SK-N-SH (cell line): ENCODE data around the gene DGKH. TPM values are rescaled to one million over a fixed set of nuclear protein-coding genes. Genes with fewer than 3 reads are reported as not detected.

Experiments
- CTCF ChIA-PET: fragments of 300-600, 350-600 bp; formaldehyde crosslinking; extraction: SDS; loops from one replicate; lab custom pipeline; 2021; lab: Yijun Ruan, JAX
- POLR2A ChIA-PET: fragments of 350-600 bp; sonication (Branson Sonifier 250); formaldehyde crosslinking; extraction: SDS; loops from one replicate; lab custom pipeline; 2020; ENCODE audit warnings: antibody characterized with exemption, inconsistent platforms; lab: Yijun Ruan, JAX
- DNase-seq: peaks from one replicate; pipeline ENCODE4 v3.0.0; 2012
- H2AFZ ChIP-seq: fragments of 200-600 bp; sonication (generic); 2 replicates; pipeline ENCODE4 v1.8.1; 2016; ENCODE audit warnings: antibody characterized with exemption, mild to moderate bottlenecking, low read depth
- H3F3A ChIP-seq: fragments of 200-600 bp; sonication (generic); replicated peaks from 2 replicates; pipeline ENCODE3; 2016; ENCODE audit warnings: antibody characterized with exemption, mild to moderate bottlenecking; ENCODE audit not compliant: insufficient read depth
- H3K27ac ChIP-seq, 2 experiments: fragments of 200-500 bp in 1 of 2; fragments of 200-600 bp in 1 of 2; sonication (Bioruptor generic) in 1 of 2; sonication (generic), shearing (Covaris generic) in 1 of 2; 2 replicates each; pipeline versions ENCODE4 v1.5.1 to v1.6.1; 2014 to 2016; ENCODE audit warnings: low read depth in 2 of 2, inconsistent platforms in 1 of 2, low read length in 1 of 2, mild to moderate bottlenecking in 1 of 2, mixed read lengths in 1 of 2
- H3K27me3 ChIP-seq: fragments of 200-600 bp; sonication (generic), shearing (Covaris generic); 2 replicates; pipeline ENCODE4 v1.6.1; 2016; ENCODE audit warnings: mixed run types; ENCODE audit not compliant: insufficient read depth
- H3K36me3 ChIP-seq, 2 experiments: fragments of 200-500 bp in 1 of 2; fragments of 200-600 bp in 1 of 2; sonication (Bioruptor generic) in 1 of 2; sonication (generic) in 1 of 2; replicated peaks in 1 of 2; 2 replicates each; pipeline versions ENCODE3 to v1.5.1; 2014 to 2016; ENCODE audit warnings: low read length in 1 of 2, mild to moderate bottlenecking in 1 of 2; ENCODE audit not compliant: insufficient read depth in 2 of 2, control insufficient read depth in 1 of 2
- H3K4me1 ChIP-seq, 2 experiments: fragments of 200-500 bp in 1 of 2; fragments of 200-600 bp in 1 of 2; sonication (Bioruptor generic) in 1 of 2; sonication (generic), shearing (Covaris generic) in 1 of 2; 2 replicates each; pipeline versions ENCODE4 v1.5.1 to v1.6.1; 2014 to 2016; ENCODE audit warnings: low read depth in 1 of 2, low read length in 1 of 2, mixed run types in 1 of 2; ENCODE audit not compliant: insufficient read depth in 2 of 2, control insufficient read depth in 1 of 2
- H3K4me2 ChIP-seq: fragments of 200-600 bp; sonication (generic), shearing (Covaris generic); 2 replicates; pipeline ENCODE4 v1.6.1; 2017; ENCODE audit warnings: mixed run types
- H3K4me3 ChIP-seq, 2 experiments: fragments of 200-500 bp in 1 of 2; fragments of 200-600 bp in 1 of 2; sonication (Bioruptor generic) in 1 of 2; sonication (generic), shearing (Covaris generic) in 1 of 2; 2 replicates each; pipeline versions ENCODE4 v1.5.1 to v1.8.1; 2014 to 2016; ENCODE audit warnings: low read depth in 2 of 2, inconsistent platforms in 1 of 2, low read length in 1 of 2, mild to moderate bottlenecking in 1 of 2, mixed read lengths in 1 of 2, moderate library complexity in 1 of 2
- H3K79me2 ChIP-seq: fragments of 200-600 bp; sonication (generic); 2 replicates; pipeline ENCODE4 v1.8.1; 2017; ENCODE audit warnings: mild to moderate bottlenecking; ENCODE audit not compliant: insufficient read depth
- H3K9ac ChIP-seq: fragments of 200-600 bp; sonication (generic); 2 replicates; pipeline ENCODE4 v1.6.1; 2017; ENCODE audit warnings: mixed run types
- H3K9me2 ChIP-seq: fragments of 200-600 bp; sonication (generic); 2 replicates; pipeline ENCODE4 v1.6.1; 2017; ENCODE audit warnings: mixed run types
- H3K9me3 ChIP-seq: fragments of 200-600 bp; sonication (generic); 2 replicates; pipeline ENCODE4 v1.6.1; 2017; ENCODE audit warnings: mixed run types, mild to moderate bottlenecking, moderate library complexity
- H4K20me1 ChIP-seq: fragments of 200-600 bp; sonication (generic); 2 replicates; pipeline ENCODE4 v1.6.1; 2017; ENCODE audit warnings: mild to moderate bottlenecking, mixed run types; ENCODE audit not compliant: insufficient read depth
- CHD2 ChIP-seq: fragments of 150-350 bp; IDR thresholded peaks from 2 replicates; pipeline ENCODE4 v1.6.1; 2018; ENCODE audit warnings: low read length; ENCODE audit not compliant: partially characterized antibody
- FOXJ3 ChIP-seq: sonication (generic); formaldehyde crosslinking; IDR thresholded peaks from 2 replicates; pipeline ENCODE4 v1.5.1; 2020; ENCODE audit warnings: mild to moderate bottlenecking, missing genetic modification reagents
- GABPA ChIP-seq: IDR thresholded peaks from 2 replicates; pipeline ENCODE4 v1.4.0; 2012; ENCODE audit warnings: low read depth, mild to moderate bottlenecking
- GATA2 ChIP-seq: sonication (generic); formaldehyde crosslinking; IDR thresholded peaks from 2 replicates; pipeline ENCODE4 v1.5.0; 2020; ENCODE audit warnings: mild to moderate bottlenecking, missing genetic modification reagents
- NRF1 ChIP-seq: IDR thresholded peaks from 2 replicates; pipeline ENCODE4 v1.6.1; 2012; ENCODE audit warnings: low read depth, mild to moderate bottlenecking, low read length
- POLR2AphosphoS5 ChIP-seq: IDR thresholded peaks from 2 replicates; pipeline ENCODE4 v1.6.1; 2012; ENCODE audit warnings: low read depth, low read length
- RCOR1 ChIP-seq: fragments of 150-350 bp; IDR thresholded peaks from 2 replicates; pipeline ENCODE4 v1.6.1; 2017; ENCODE audit warnings: antibody characterized with exemption, low read length
- RFX5 ChIP-seq: IDR thresholded peaks from 2 replicates; pipeline ENCODE4 v1.6.1; 2012; ENCODE audit warnings: mild to moderate bottlenecking, improper control_type of control experiment, low read length
- TAF1 ChIP-seq: IDR thresholded peaks from 2 replicates; pipeline ENCODE4 v1.6.1; 2012; ENCODE audit warnings: low read depth, mild to moderate bottlenecking, low read length, moderate library complexity, borderline replicate concordance
- TCF12 ChIP-seq: IDR thresholded peaks from 2 replicates; pipeline ENCODE4 v1.4.0; 2012
- TEAD4 ChIP-seq: IDR thresholded peaks from 2 replicates; pipeline ENCODE4 v1.4.0; 2012; ENCODE audit warnings: mild to moderate bottlenecking, borderline replicate concordance; ENCODE audit not compliant: insufficient read depth
- WGBS: methylation state at CpG from one replicate; pipeline ENCODE4 v1.1.6; 2017; ENCODE audit warnings: low lambda C conversion rate; 5-methylcytosine and 5-hydroxymethylcytosine counted together
- polyA plus RNA-seq, 3 experiments: library from polyadenylated mRNA; depleted of rRNA; stranded (reverse); fragments of >200 nt; gene quantifications; 2 replicates each; pipeline ENCODE4 v1.2.3, GENCODE V29; 2012
- TF ChIP-seq, protein P1 (sequence below): IDR thresholded peaks from 2 replicates; pipeline ENCODE4 v1.6.1; 2012; ENCODE audit warnings: mild to moderate bottlenecking, low read depth, low read length, moderate library complexity
- TF ChIP-seq, protein P2 (sequence below): fragments of 150-350 bp; IDR thresholded peaks from 2 replicates; pipeline ENCODE4 v1.6.1; 2017; ENCODE audit warnings: antibody characterized with exemption, low read length, low read depth, borderline replicate concordance
- TF ChIP-seq, protein P3 (sequence below): fragments of 200-600 bp; sonication (generic); IDR thresholded peaks from 2 replicates; pipeline ENCODE4 v1.6.1; 2017; ENCODE audit warnings: antibody characterized with exemption, mild to moderate bottlenecking, moderate library complexity

DGKH gene
- polyA plus RNA-seq, 1 of the 3 experiments (the other 2 are of a cell fraction) = 2.5 TPM

DNA sequence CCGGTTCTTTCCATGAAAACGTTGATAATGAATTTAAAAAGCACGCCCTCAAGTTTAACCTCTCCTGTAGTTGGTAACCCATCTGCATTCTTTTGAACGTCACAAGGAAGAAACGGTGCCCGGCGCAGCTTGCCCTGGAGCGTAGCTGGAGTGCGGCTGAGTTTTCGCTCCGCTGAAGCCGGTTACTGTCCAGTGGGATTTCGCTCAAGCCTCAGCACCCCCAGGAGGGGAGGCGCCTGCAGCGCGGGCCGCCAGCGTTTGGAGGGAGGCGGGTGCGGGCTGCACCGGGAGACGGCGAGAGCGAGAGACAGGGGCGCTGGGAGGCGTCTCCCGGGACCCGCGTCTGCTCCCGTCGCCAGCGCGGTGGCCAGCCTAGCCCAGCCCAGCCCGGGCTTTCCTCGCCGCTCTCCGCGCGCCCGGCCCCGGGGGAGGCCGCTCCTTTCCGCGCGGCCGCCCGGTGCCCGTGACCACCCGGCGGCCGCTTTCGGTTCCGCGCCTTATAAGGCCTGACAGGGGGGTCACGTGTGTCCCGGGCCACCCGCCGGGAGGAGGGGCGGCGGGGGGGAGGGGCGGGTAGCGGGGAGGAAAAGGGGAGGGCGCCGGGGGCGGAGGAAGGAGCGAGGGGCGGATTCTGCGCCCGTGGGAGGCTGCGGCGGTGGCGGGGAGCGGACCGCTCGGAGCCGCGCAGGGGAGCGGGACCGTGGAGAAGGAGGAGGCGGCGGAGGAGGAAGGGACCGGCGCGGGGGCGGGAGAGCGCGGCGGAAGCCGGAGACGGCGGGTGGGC lies 8.3 kb upstream of the DGKH start (continued):
- TF ChIP-seq, protein P1, sequence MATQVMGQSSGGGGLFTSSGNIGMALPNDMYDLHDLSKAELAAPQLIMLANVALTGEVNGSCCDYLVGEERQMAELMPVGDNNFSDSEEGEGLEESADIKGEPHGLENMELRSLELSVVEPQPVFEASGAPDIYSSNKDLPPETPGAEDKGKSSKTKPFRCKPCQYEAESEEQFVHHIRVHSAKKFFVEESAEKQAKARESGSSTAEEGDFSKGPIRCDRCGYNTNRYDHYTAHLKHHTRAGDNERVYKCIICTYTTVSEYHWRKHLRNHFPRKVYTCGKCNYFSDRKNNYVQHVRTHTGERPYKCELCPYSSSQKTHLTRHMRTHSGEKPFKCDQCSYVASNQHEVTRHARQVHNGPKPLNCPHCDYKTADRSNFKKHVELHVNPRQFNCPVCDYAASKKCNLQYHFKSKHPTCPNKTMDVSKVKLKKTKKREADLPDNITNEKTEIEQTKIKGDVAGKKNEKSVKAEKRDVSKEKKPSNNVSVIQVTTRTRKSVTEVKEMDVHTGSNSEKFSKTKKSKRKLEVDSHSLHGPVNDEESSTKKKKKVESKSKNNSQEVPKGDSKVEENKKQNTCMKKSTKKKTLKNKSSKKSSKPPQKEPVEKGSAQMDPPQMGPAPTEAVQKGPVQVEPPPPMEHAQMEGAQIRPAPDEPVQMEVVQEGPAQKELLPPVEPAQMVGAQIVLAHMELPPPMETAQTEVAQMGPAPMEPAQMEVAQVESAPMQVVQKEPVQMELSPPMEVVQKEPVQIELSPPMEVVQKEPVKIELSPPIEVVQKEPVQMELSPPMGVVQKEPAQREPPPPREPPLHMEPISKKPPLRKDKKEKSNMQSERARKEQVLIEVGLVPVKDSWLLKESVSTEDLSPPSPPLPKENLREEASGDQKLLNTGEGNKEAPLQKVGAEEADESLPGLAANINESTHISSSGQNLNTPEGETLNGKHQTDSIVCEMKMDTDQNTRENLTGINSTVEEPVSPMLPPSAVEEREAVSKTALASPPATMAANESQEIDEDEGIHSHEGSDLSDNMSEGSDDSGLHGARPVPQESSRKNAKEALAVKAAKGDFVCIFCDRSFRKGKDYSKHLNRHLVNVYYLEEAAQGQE = 0 out of 2 replicates have a peak, but pooled peaks have one; percentile 18
- TF ChIP-seq GABPA (no peak), FOXJ3 (CRISPR knock-in tag) (no peak), TAF1 (peak; percentile 59; the same call in 1 of the 2 replicates), TCF12 (0 out of 2 replicates have a peak, but pooled peaks have one; percentile 14), NRF1 (peak; percentile 33; the same call in 1 of the 2 replicates), RFX5 (no peak), RCOR1 (0 out of 2 replicates have a peak, but pooled peaks have one; percentile 24)
- TF ChIP-seq, protein P2, sequence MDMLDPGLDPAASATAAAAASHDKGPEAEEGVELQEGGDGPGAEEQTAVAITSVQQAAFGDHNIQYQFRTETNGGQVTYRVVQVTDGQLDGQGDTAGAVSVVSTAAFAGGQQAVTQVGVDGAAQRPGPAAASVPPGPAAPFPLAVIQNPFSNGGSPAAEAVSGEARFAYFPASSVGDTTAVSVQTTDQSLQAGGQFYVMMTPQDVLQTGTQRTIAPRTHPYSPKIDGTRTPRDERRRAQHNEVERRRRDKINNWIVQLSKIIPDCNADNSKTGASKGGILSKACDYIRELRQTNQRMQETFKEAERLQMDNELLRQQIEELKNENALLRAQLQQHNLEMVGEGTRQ = no peak

DNA sequence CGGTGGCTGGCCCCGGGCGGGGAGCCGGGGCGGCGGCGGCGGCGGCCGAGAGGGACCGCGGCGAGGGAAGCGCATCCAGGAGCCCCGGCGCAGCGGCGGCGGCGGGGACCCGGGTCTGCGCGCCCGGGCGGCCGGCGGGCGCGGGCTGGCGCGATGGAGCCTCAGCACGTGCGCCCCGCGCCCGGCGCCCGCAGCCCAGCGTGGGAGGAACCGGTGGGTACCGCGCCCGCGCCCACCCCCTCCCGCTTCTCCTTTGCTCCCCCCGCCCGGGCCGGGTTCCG lies 7.8 kb upstream of the DGKH start:
- peak overlapping the region; percentile 56 to 68; a peak in 3 of 4 replicates for H3K27ac ChIP-seq
- ChIA-PET POLR2A (no interaction called here), CTCF (interaction anchor here (0.6 to 3.9 kb wide), 3 partner anchors 77 to 374 kb away, joined by 3 to 17 read pairs (median 4); no protein-coding TSS in a partner anchor)
- H4K20me1 ChIP-seq = no peaks in the 10 kb centered on the region; the same call in 1 of the 2 replicates
- peak overlapping the region; percentile 93 for H3K4me2 ChIP-seq
- peaks cover 4 to 11% of the 10 kb centered on the region in 2 experiments; a peak in 2 of 4 replicates for H3K4me1 ChIP-seq
- H3K9me3 ChIP-seq = no peaks in the 10 kb centered on the region; the same call in 1 of the 2 replicates
- peak overlapping the region; percentile 74; the same call in 1 of the 2 replicates for H3K9ac ChIP-seq
- WGBS = no CpG with 5 or more reads among the region's 49 CpGs
- no peaks in the 10 kb centered on the region for H3K9me2 ChIP-seq
- no peaks in the 10 kb centered on the region for H3K36me3 ChIP-seq
- peaks cover 28% of the 10 kb centered on the region for H3F3A ChIP-seq
- DNase-seq = no peak
- peak overlapping the region; percentile 80; the same call in 1 of the 2 replicates for H2AFZ ChIP-seq
- H3K4me3 ChIP-seq = peak overlapping the region; percentile 79 to 93
- H3K79me2 ChIP-seq = peaks cover 35% of the 10 kb centered on the region
- TF ChIP-seq CHD2 (no peak), GATA2 (no peak), POLR2AphosphoS5 (no peak), TEAD4 (no peak)
- TF ChIP-seq, protein P3, sequence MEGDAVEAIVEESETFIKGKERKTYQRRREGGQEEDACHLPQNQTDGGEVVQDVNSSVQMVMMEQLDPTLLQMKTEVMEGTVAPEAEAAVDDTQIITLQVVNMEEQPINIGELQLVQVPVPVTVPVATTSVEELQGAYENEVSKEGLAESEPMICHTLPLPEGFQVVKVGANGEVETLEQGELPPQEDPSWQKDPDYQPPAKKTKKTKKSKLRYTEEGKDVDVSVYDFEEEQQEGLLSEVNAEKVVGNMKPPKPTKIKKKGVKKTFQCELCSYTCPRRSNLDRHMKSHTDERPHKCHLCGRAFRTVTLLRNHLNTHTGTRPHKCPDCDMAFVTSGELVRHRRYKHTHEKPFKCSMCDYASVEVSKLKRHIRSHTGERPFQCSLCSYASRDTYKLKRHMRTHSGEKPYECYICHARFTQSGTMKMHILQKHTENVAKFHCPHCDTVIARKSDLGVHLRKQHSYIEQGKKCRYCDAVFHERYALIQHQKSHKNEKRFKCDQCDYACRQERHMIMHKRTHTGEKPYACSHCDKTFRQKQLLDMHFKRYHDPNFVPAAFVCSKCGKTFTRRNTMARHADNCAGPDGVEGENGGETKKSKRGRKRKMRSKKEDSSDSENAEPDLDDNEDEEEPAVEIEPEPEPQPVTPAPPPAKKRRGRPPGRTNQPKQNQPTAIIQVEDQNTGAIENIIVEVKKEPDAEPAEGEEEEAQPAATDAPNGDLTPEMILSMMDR = no peak
- no peaks in the 10 kb centered on the region for H3K27me3 ChIP-seq
